Measurements from ENCODE around the gene DOK6.
A peak's percentile ranks its signal among the peaks of the same experiment; 100 is the strongest.

The DOK6 gene

GRCh38 chr18:69400976-69401225 lies 213 bp downstream of the DOK6 start:
- DNase-seq: no peak
- no peak for TF ChIP-seq POLR2A (IDR thresholded peaks at IDR 0.05; ENCODE audit: low read length)
- TF ChIP-seq GATA1 (IDR thresholded peaks at IDR 0.05; ENCODE audit: low read depth, low read length): no peak

GRCh38 chr18:69401226-69401971 lies 711 bp downstream of the DOK6 start:
- no peak for DNase-seq
- TF ChIP-seq POLR2A (IDR thresholded peaks at IDR 0.05; ENCODE audit: low read length) (no peak), GATA1 (IDR thresholded peaks at IDR 0.05; ENCODE audit: low read depth, low read length) (no peak)

DNA sequence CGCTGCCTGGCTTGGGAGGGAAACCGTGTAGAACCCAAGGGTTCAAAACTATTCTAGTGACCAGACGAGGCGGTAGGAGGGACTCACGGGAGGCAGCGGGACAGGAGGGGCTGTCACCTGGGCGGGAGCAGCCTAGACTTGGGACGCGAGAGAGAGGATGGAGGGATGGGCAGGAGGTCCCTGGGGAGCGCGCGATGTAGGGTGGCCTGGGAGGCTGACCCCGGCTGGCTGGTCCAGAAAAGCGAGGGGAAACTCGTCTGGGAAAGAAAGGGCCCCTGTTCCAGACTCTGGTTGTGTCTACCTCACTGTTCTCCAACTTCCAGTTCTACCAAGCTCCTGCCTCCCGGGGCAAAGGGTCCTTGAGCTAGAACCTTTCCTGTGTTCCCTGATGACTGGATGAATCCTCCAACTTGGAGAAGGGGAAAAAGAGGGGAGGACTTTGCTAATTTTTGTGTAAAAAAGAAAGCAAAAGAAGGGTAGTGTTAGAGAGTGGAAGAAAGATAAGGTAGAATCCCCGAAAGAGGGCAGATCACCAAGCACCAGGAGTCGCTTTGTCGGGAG lies 1.4 kb downstream of the DOK6 start:
- no peak for TF ChIP-seq POLR2A (IDR thresholded peaks at IDR 0.05; ENCODE audit: low read length)
- TF ChIP-seq GATA1 (IDR thresholded peaks at IDR 0.05; ENCODE audit: low read depth, low read length): no peak
- DNase-seq: no peak

GRCh38 chr18:69402533-69402989 lies 1.9 kb downstream of the DOK6 start:
- DNase-seq: no peak

DNA sequence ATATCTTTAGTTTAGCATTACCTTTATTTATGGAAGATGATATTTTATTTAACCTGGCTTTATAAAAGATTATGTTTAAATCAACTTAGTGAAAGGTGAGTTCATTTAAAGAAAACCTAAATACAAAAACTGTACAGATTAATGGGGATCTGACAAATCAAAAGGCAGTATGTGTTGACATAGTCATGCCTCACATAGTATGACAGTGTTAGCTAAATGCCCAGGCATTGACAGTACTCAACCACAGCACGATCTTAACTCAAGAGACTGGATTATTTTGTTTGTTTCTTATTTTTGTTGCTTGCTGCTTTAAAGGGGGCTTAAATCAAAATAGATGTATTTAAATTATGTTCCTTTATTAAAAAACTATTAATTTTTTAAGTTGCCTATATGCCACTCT lies 7.8 kb downstream of the DOK6 start:
- TF ChIP-seq POLR2A (IDR thresholded peaks at IDR 0.05; ENCODE audit: low read length): no peak
- TF ChIP-seq GATA1 (IDR thresholded peaks at IDR 0.05; ENCODE audit: low read depth, low read length): no peak
- DNase-seq: no peak

More at GRCh38 chr18:69402533-69402989, 1.9 kb downstream of the DOK6 start:
- TF ChIP-seq POLR2A (IDR thresholded peaks at IDR 0.05; ENCODE audit: low read length) (no peak), GATA1 (IDR thresholded peaks at IDR 0.05; ENCODE audit: low read depth, low read length) (no peak)

- no peak for DNase-seq
- no peak for TF ChIP-seq GATA1 (IDR thresholded peaks at IDR 0.05; ENCODE audit: low read depth, low read length)
- no peak for TF ChIP-seq POLR2A (IDR thresholded peaks at IDR 0.05; ENCODE audit: low read length)
Observed at GRCh38 chr18:69411199-69411598, 10.5 kb downstream of the DOK6 start.

DNA sequence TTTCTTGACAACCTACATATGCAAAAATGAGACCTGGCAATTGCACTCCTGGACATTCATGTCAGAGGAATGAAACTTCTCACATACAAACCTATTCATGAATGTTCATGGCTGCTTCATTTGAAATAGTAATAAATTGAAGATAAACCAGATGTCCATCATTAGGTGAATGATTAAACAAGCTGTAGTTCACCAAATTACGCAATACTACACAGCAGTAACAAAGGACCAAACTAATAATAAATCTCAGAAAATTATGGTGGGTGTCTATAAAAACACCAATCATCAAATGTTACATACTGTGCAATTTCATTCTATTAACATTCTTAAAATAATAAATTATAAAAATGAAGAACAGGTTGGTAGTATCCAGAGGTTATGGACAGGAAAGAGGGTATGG lies 13.5 kb downstream of the DOK6 start:
- no peak for DNase-seq
- no peak for TF ChIP-seq POLR2A (IDR thresholded peaks at IDR 0.05; ENCODE audit: low read length)
- no peak for TF ChIP-seq GATA1 (IDR thresholded peaks at IDR 0.05; ENCODE audit: low read depth, low read length)

GRCh38 chr18:69432847-69433246 lies 32.2 kb downstream of the DOK6 start:
- DNase-seq: no peak
- TF ChIP-seq POLR2A (IDR thresholded peaks at IDR 0.05; ENCODE audit: low read length) (no peak), GATA1 (IDR thresholded peaks at IDR 0.05; ENCODE audit: low read depth, low read length) (no peak)

- TF ChIP-seq POLR2A (IDR thresholded peaks at IDR 0.05; ENCODE audit: low read length): no peak
- TF ChIP-seq GATA1 (IDR thresholded peaks at IDR 0.05; ENCODE audit: low read depth, low read length): no peak
- DNase-seq: no peak
Observed at GRCh38 chr18:69435000-69435399, 34.3 kb downstream of the DOK6 start.

- no peak for TF ChIP-seq GATA1 (IDR thresholded peaks at IDR 0.05; ENCODE audit: low read depth, low read length)
- no peak for DNase-seq
Observed at GRCh38 chr18:69444221-69444620, 43.5 kb downstream of the DOK6 start.

DNA sequence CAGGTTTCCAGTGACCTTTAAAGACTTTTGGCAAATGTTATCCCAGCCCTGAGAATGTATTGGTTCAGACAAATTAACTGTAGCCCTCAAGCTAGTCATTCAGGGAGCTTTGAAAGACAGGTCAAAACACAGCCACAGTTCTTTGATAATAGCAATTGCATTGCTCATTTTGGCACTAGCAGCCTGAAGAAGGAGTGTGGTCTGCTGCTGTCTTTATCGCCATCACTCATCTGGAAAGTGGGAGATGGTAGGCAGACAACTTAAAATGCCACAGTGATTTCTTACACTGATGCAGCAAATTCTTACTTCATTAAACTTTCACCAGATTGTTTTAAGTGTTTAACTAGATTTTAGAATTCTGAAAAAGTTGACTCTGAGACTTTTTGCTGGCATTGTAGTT lies 47.2 kb downstream of the DOK6 start:
- DNase-seq: no peak
- TF ChIP-seq POLR2A (IDR thresholded peaks at IDR 0.05; ENCODE audit: low read length): no peak
- TF ChIP-seq GATA1 (IDR thresholded peaks at IDR 0.05; ENCODE audit: low read depth, low read length): no peak

GRCh38 chr18:69455125-69455524 lies 54.4 kb downstream of the DOK6 start:
- DNase-seq: no peak
- TF ChIP-seq GATA1 (IDR thresholded peaks at IDR 0.05; ENCODE audit: low read depth, low read length) (no peak), POLR2A (IDR thresholded peaks at IDR 0.05; ENCODE audit: low read length) (no peak)

GRCh38 chr18:69469444-69469919 lies 68.8 kb downstream of the DOK6 start:
- peak; percentile 9 to 57 for DNase-seq
- no peak for TF ChIP-seq GATA1 (IDR thresholded peaks at IDR 0.05; ENCODE audit: low read depth, low read length)
- no peak for TF ChIP-seq POLR2A (IDR thresholded peaks at IDR 0.05; ENCODE audit: low read length)

DNA sequence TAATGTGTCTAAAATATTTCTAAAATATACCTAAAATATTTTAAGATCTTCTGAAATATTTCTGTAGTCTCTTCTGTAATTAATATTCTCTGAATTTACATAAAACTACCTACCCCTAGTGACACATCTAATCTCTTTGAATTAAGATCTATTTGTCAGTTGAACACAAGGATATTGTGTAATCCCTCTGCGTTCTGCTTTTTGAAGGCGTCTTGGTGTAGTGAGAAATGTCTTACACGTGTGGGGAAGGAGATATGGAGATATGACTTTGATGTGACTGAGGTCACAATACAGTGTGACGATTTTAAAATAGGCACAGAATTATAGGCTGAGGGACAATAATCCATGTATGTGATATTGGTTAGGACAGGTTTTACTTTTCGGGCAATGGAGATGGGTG lies 79.8 kb downstream of the DOK6 start:
- DNase-seq: no peak
- no peak for TF ChIP-seq POLR2A (IDR thresholded peaks at IDR 0.05; ENCODE audit: low read length)
- TF ChIP-seq GATA1 (IDR thresholded peaks at IDR 0.05; ENCODE audit: low read depth, low read length): no peak

DNA sequence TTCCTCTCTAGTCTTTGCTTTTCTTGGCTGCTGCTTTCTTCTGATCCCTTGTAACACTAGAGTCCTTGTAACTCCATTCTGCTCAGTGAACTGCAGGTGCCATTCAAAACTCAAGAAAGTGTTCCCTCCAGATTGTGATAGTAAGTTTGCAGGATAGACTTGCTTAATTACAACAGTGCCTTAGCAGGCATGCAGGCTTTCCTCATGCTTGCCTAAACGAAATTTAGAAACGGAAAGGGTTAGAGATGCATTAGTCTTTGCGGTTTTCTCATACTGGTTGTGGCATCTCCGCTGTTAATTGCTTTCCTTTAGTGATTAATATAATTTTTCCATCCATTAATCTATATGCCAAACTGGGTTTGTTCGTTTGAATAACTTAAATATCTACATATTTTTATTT lies 82.9 kb downstream of the DOK6 start:
- no peak for DNase-seq
- TF ChIP-seq GATA1 (IDR thresholded peaks at IDR 0.05; ENCODE audit: low read depth, low read length) (no peak), POLR2A (IDR thresholded peaks at IDR 0.05; ENCODE audit: low read length) (no peak)

All from erythroblast (primary cell).